HCT116 (cell line): ENCODE results near the gene NCMAP. TPM values are rescaled to one million over a fixed set of nuclear protein-coding genes. Genes with fewer than 3 reads are reported as not detected.
A peak's percentile ranks its signal among the peaks of the same experiment; 100 is the strongest.

ENCODE experiments used
- ATAC-seq: fragments of 200-7000 bp; cut with Tn5 transposase; 2 replicates; pipeline ENCODE4 v1.9.1; 2020; ENCODE audit warnings: mild to moderate bottlenecking, moderate library complexity
- BruUV-seq: library from RNA; stranded (reverse); fragments of 400-500 nt; replicated peaks from 2 replicates; lab custom pipeline; 2021; lab: Mats Ljungman, UMichigan
- CTCF ChIA-PET: fragments of 300-600 bp; sonication (Branson Sonifier 250); formaldehyde crosslinking; loops from one replicate; lab custom pipeline; 2021; ENCODE audit warnings: antibody characterized with exemption; lab: Charles Lee
- POLR2A ChIA-PET: fragments of 300-600, 350-600 bp; sonication (Branson Sonifier 250); formaldehyde crosslinking; loops from one replicate; lab custom pipeline; 2021; ENCODE audit warnings: antibody characterized with exemption; lab: Charles Lee
- RAD21 ChIA-PET, 2 experiments: fragments of 300-600 bp; sonication (Branson Sonifier 250); formaldehyde crosslinking; loops; one replicate each; lab custom pipeline; 2023; ENCODE audit warnings: low total read pairs in 2 of 2; ENCODE audit not compliant: uncharacterized antibody in 2 of 2, unreplicated experiment in 2 of 2, low non-redundant PET in 1 of 2; lab: Charles Lee
- DNase-seq: peaks from one replicate; pipeline ENCODE4 v3.0.0-alpha.2; 2010; ENCODE audit warnings: low read depth, low spot score
- H2AFZ ChIP-seq: fragments of 200-600 bp; shearing (Covaris generic), sonication (generic); 2 replicates; pipeline ENCODE4 v1.6.1; 2017; ENCODE audit warnings: low read depth, mixed run types, mixed read lengths, antibody characterized with exemption, low read length; ENCODE audit not compliant: poor library complexity, severe bottlenecking
- H3K27ac ChIP-seq: 2 replicates; pipeline ENCODE4 v1.5.1; 2012; ENCODE audit warnings: low read depth, low read length
- H3K27me3 ChIP-seq: fragments of 200-600 bp; sonication (generic); 2 replicates; pipeline ENCODE4 v1.6.1; 2016; ENCODE audit warnings: mixed run types, low read length, mixed read lengths; ENCODE audit not compliant: insufficient read depth
- H3K36me3 ChIP-seq, 2 experiments: fragments of 200-500 bp in 1 of 2; fragments of 200-600 bp in 1 of 2; sonication (Bioruptor generic) in 1 of 2; sonication (generic) in 1 of 2; 2 replicates each; pipeline versions ENCODE4 v1.5.1 to v1.6.1; 2014 to 2016; ENCODE audit warnings: low read length in 2 of 2, inconsistent platforms in 1 of 2, mixed read lengths in 1 of 2, mixed run types in 1 of 2; ENCODE audit not compliant: insufficient read depth in 2 of 2, control insufficient read depth in 1 of 2
- H3K4me1 ChIP-seq, 2 experiments: fragments of 200-600 bp in 1 of 2; sonication (generic) in 1 of 2; 2 replicates each; pipeline versions ENCODE4 v1.5.1 to v1.6.1; 2012 to 2017; ENCODE audit warnings: low read length in 2 of 2, inconsistent platforms in 1 of 2, mild to moderate bottlenecking in 1 of 2, mixed read lengths in 1 of 2, mixed run types in 1 of 2, moderate library complexity in 1 of 2; ENCODE audit not compliant: insufficient read depth in 2 of 2, control insufficient read depth in 1 of 2
- H3K4me2 ChIP-seq: fragments of 200-600 bp; sonication (generic); 2 replicates; pipeline ENCODE4 v1.6.1; 2017; ENCODE audit warnings: mixed run types, low read length, mixed read lengths
- H3K4me3 ChIP-seq, 2 experiments: fragments of 200-600 bp in 1 of 2; sonication (generic) in 1 of 2; replicated peaks in 1 of 2; 2 replicates each; pipeline ENCODE4 v1.5.1; 2011 to 2016; ENCODE audit warnings: low read length in 2 of 2, control low read depth in 1 of 2, low read depth in 1 of 2, mild to moderate bottlenecking in 1 of 2, mixed read lengths in 1 of 2, mixed run types in 1 of 2
- H3K79me2 ChIP-seq: fragments of 200-600 bp; sonication (generic); 2 replicates; pipeline ENCODE4 v1.6.1; 2017; ENCODE audit warnings: mild to moderate bottlenecking, mixed run types, low read length, moderate library complexity, mixed read lengths; ENCODE audit not compliant: insufficient read depth
- H3K9ac ChIP-seq: fragments of 200-600 bp; sonication (generic); 2 replicates; pipeline ENCODE4 v1.6.1; 2016; ENCODE audit warnings: low read length, mixed read lengths
- H3K9me2 ChIP-seq: fragments of 200-600 bp; sonication (generic), shearing (Covaris generic); 2 replicates; pipeline ENCODE4 v1.6.1; 2017; ENCODE audit warnings: mixed run types, mild to moderate bottlenecking, moderate library complexity; ENCODE audit not compliant: insufficient read depth
- H3K9me3 ChIP-seq, 2 experiments: fragments of 200-500 bp in 1 of 2; fragments of 200-600 bp in 1 of 2; sonication (Bioruptor generic) in 1 of 2; sonication (generic) in 1 of 2; 2 replicates each; pipeline ENCODE4 v1.6.1; 2014 to 2017; ENCODE audit warnings: low read length in 2 of 2, mixed read lengths in 2 of 2, inconsistent platforms in 1 of 2, low read depth in 1 of 2, mild to moderate bottlenecking in 1 of 2, mixed run types in 1 of 2, moderate library complexity in 1 of 2; ENCODE audit not compliant: control insufficient read depth in 1 of 2, insufficient read depth in 1 of 2
- H4K20me1 ChIP-seq: fragments of 200-600 bp; sonication (generic), shearing (Covaris generic); 2 replicates; pipeline ENCODE4 v1.6.1; 2017; ENCODE audit warnings: mixed run types, mild to moderate bottlenecking, moderate library complexity; ENCODE audit not compliant: insufficient read depth
- CEBPB ChIP-seq: IDR thresholded peaks from 2 replicates; pipeline ENCODE4 v1.6.1; 2012; ENCODE audit warnings: low read depth
- ELF1 ChIP-seq: IDR thresholded peaks from 2 replicates; pipeline ENCODE4 v1.6.1; 2012; ENCODE audit warnings: low read depth, borderline replicate concordance
- POLR2AphosphoS5 ChIP-seq: IDR thresholded peaks from 2 replicates; pipeline ENCODE4 v1.6.1; 2011; ENCODE audit warnings: mild to moderate bottlenecking, low read depth, low read length, moderate library complexity
- RAD21 ChIP-seq: IDR thresholded peaks from 2 replicates; pipeline ENCODE4 v1.6.1; 2012; ENCODE audit warnings: low read depth, mild to moderate bottlenecking
- SP1 ChIP-seq: IDR thresholded peaks from 2 replicates; pipeline ENCODE4 v1.6.1; 2012; ENCODE audit warnings: low read depth
- YY1 ChIP-seq: IDR thresholded peaks from 2 replicates; pipeline ENCODE4 v1.6.1; 2011; ENCODE audit warnings: low read length, low read depth, moderate library complexity, mild to moderate bottlenecking; ENCODE audit not compliant: insufficient replicate concordance; ENCODE audit errors: extremely low read depth
- ZNF274 ChIP-seq: fragments of 200-500 bp; sonication (Bioruptor generic); IDR thresholded peaks from 2 replicates; pipeline ENCODE4 v1.6.1; 2014; ENCODE audit warnings: mild to moderate bottlenecking, low read depth, low read length, inconsistent platforms
- intact Hi-C: fragments of 100-400 bp; cut with micrococcal nuclease; formaldehyde crosslinking; loops from 2 replicates; pipeline ENCODE4 v1.10.0; 2022
- total RNA-seq: library from RNA; stranded (reverse); gene quantifications from one replicate; pipeline ENCODE4 v1.2.1, GENCODE V29; 2021; ENCODE audit not compliant: unreplicated experiment
- TF ChIP-seq, protein P1 (sequence below): IDR thresholded peaks from 2 replicates; pipeline ENCODE4 v1.6.1; 2012; ENCODE audit warnings: low read depth
- TF ChIP-seq, protein P2 (sequence below): IDR thresholded peaks from 2 replicates; pipeline ENCODE4 v1.6.1; 2012
- TF ChIP-seq, protein P3 (sequence below): IDR thresholded peaks from 2 replicates; pipeline ENCODE4 v1.6.1; 2012

The NCMAP gene
- total RNA-seq, 1 experiment from 2014 or later, result 0.84 TPM

DNA sequence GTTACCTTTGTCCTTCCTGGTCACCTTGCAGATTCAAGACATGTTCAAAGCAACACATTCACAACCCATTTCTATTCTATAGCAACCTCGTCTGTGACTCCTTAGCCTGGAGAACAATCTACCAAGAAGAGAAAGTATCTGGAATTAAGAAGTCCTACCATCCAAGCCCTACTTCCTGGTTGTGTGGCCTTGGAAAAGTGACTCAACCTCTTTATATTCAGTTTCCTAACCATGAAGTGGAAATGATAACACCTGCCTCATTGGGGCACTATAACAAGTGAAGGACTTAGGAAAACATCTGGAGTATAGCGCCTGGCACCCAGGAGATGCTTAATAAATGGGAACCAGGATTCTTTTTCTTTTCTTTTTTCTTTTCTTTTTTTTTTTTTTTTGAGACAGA, 50.7 kb downstream of the NCMAP start:
- ChIA-PET CTCF (no interaction called here), RAD21 (no interaction called here), POLR2A (no interaction called here)
- H3K79me2 ChIP-seq, result no peaks in the 10 kb centered on the region
- intact Hi-C loops, result no loop called here
- H3K27me3 ChIP-seq, result no peaks in the 10 kb centered on the region
- H3K4me3 ChIP-seq, result no peak overlapping the region
- DNase-seq (no peak), ATAC-seq (no peak)
- no peaks in the 10 kb centered on the region for H3K9me2 ChIP-seq
- peaks cover 0 to 2% of the 10 kb centered on the region in 2 experiments; a peak in 1 of 4 replicates for H3K4me1 ChIP-seq
- TF ChIP-seq, protein P1, sequence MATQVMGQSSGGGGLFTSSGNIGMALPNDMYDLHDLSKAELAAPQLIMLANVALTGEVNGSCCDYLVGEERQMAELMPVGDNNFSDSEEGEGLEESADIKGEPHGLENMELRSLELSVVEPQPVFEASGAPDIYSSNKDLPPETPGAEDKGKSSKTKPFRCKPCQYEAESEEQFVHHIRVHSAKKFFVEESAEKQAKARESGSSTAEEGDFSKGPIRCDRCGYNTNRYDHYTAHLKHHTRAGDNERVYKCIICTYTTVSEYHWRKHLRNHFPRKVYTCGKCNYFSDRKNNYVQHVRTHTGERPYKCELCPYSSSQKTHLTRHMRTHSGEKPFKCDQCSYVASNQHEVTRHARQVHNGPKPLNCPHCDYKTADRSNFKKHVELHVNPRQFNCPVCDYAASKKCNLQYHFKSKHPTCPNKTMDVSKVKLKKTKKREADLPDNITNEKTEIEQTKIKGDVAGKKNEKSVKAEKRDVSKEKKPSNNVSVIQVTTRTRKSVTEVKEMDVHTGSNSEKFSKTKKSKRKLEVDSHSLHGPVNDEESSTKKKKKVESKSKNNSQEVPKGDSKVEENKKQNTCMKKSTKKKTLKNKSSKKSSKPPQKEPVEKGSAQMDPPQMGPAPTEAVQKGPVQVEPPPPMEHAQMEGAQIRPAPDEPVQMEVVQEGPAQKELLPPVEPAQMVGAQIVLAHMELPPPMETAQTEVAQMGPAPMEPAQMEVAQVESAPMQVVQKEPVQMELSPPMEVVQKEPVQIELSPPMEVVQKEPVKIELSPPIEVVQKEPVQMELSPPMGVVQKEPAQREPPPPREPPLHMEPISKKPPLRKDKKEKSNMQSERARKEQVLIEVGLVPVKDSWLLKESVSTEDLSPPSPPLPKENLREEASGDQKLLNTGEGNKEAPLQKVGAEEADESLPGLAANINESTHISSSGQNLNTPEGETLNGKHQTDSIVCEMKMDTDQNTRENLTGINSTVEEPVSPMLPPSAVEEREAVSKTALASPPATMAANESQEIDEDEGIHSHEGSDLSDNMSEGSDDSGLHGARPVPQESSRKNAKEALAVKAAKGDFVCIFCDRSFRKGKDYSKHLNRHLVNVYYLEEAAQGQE, result no peak
- TF ChIP-seq ELF1, result peak; percentile 27; the same call in 1 of the 2 replicates
- H3K9me3 ChIP-seq, result no peaks in the 10 kb centered on the region
- no TSS peak for BruUV-seq
- no peak overlapping the region for H2AFZ ChIP-seq
- no peaks in the 10 kb centered on the region for H4K20me1 ChIP-seq
- H3K27ac ChIP-seq, result no peak overlapping the region
- H3K36me3 ChIP-seq, result no peaks in the 10 kb centered on the region
- no peak overlapping the region for H3K4me2 ChIP-seq
- no peak overlapping the region for H3K9ac ChIP-seq

- ATAC-seq (no peak), DNase-seq (no peak)
- H3K4me3 ChIP-seq, result no peak overlapping the region
- H3K4me2 ChIP-seq, result no peak overlapping the region
- peaks cover 0 to 2% of the 10 kb centered on the region in 2 experiments; a peak in 1 of 4 replicates for H3K4me1 ChIP-seq
- intact Hi-C loops, result no loop called here
- H3K27ac ChIP-seq, result no peak overlapping the region
- no peak for TF ChIP-seq YY1
- TF ChIP-seq, protein P2, sequence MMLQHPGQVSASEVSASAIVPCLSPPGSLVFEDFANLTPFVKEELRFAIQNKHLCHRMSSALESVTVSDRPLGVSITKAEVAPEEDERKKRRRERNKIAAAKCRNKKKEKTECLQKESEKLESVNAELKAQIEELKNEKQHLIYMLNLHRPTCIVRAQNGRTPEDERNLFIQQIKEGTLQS, result no peak
- TF ChIP-seq SP1, result no peak
- TF ChIP-seq POLR2AphosphoS5, result no peak
- TF ChIP-seq CEBPB, result no peak
- TF ChIP-seq, protein P3, sequence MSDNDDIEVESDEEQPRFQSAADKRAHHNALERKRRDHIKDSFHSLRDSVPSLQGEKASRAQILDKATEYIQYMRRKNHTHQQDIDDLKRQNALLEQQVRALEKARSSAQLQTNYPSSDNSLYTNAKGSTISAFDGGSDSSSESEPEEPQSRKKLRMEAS, result no peak
- no peak for TF ChIP-seq ZNF274
- no peak for TF ChIP-seq ELF1
- no peak for TF ChIP-seq RAD21
- no TSS peak for BruUV-seq
- H4K20me1 ChIP-seq, result no peaks in the 10 kb centered on the region
- H3K9me3 ChIP-seq, result no peaks in the 10 kb centered on the region
- RAD21 ChIA-PET, result no interaction called here
- H3K9ac ChIP-seq, result no peak overlapping the region
- no peak overlapping the region for H2AFZ ChIP-seq
- H3K36me3 ChIP-seq, result no peaks in the 10 kb centered on the region
- POLR2A ChIA-PET, result no interaction called here
- no peaks in the 10 kb centered on the region for H3K27me3 ChIP-seq
- H3K9me2 ChIP-seq, result no peaks in the 10 kb centered on the region
- CTCF ChIA-PET, result interaction anchor here (1.3 kb wide), 1 partner anchor 23 kb away, joined by 5 read pairs; no protein-coding TSS in a partner anchor
- H3K79me2 ChIP-seq, result no peaks in the 10 kb centered on the region
Observed at GRCh38 chr1:24609949-24610517, 54.1 kb downstream of the NCMAP start.
